HG03342 (cell line): Measurements from ENCODE around the gene DDAH1.

Experiments
- ATAC-seq: cut with Tn5 transposase; IDR thresholded peaks from one replicate; pipeline ENCODE4 v1.9.1; 2021; ENCODE audit warnings: mild to moderate bottlenecking, moderate library complexity; ENCODE audit not compliant: unreplicated experiment

DDAH1 gene

GRCh38 chr1:85397490-85398032, 67.4 kb downstream of the DDAH1 start:
- ATAC-seq, result no peak

DNA sequence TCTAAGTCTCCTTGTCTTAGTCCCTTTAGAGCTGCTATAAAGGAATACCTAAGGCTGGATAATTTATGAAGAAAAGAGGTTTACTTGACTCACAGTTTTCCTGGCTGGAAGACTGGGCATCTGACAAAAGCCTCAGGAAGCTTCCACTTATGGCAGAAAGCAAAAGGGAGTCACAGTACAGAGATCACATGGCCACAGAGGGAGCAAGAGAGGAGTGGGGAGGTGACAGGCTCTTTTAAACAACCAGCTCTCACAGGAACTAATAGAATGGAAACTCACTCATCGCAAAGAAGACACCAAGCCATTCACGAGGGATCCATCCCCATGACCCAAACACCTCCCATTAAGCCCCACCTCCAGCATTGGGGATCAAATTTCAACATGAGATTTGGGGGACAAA, 68.8 kb downstream of the DDAH1 start:
- ATAC-seq, result no peak

DNA sequence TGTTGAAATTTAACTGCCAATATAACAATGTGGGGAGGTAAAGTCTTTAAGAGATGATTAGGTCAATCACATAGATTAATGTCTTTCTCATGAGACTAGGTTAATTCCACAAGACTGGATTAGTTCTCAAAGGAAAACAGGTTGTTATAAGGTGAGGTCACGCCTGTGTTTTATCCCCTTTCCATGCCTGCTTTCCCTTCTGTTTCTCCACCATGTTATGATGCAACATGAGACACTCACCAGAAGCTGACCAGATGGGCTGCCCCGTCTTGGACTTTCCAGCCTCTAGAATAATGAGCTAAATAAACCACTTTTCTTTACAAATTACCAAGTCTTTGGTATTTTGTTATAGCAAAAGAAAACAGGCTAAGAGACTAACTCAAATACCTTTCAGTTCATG, 70.8 kb downstream of the DDAH1 start:
- ATAC-seq, result no peak

DNA sequence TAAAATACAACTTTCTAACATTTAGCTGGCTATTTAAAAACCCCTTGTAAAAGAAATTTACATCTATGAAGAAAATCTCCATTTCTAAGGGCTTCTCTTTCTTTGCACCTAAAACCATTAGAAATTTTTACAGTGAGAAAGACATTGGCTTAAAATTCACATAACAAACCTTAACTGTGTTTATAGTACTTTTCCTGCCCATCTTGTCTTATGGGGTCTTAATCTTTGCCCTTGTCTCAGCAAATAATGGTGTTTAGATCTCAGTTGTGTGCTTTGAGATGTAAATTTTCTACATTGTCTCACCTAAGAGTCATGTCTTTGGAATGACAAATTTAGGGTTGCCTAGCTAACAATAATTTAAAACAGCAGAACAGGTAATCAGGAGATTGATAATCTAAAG, 71.5 kb downstream of the DDAH1 start:
- ATAC-seq, result no peak

DNA sequence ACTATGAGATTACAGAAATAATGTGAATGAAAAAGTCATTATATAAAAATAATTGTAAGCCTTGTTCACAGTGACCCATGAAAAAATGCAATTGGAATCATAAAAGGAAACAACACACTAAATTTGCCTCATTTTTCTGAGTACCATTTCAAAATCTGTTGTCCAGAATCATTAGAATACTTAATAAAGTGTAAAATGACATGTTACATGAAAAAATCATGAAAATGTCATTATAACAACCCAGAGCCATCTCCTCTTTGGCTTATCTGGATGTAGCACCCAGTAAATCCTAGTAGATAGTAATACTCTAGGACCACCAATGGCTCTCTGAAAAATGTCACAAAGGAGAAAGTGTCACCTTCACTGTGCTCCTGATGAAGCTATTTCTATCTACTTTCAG, 76.5 kb downstream of the DDAH1 start:
- ATAC-seq, result no peak

- ATAC-seq, result no peak
These were observed 77.2 kb downstream of the DDAH1 start for GRCh38 chr1:85387781-85388180.

DNA sequence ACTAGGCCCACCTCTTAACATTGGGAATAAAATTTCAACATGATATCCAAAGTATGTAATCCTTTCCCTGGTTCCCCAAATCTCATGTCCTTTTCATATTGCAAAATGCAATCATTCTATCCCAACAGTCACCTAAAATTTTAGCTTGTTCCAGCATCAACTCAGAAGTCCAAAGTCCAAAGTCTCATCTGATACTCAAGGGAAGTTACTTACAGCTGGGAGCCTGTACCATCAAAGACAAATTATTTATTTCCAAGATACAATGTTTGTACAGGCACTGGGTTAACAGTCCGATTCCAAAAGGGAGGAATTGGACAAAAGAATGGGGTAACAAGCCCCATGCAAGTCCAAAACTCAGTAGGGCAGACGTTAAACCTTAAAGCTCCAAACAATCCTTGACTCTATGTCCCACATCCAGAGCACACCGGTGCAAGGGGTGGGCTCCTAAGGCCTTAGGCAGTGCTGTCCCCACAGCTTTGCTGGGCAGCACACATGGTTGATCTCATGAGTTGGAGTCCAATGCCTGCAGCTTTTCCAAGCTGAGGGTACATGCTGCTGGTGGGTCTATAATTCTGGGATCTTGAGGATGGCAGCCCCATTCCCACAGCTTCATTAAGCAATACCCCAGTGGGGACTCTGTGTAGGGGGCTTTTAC, 78.8 kb downstream of the DDAH1 start:
- ATAC-seq, result no peak

GRCh38 chr1:85379203-85380136, 85.5 kb downstream of the DDAH1 start:
- no peak for ATAC-seq

GRCh38 chr1:85378534-85378933, 86.4 kb downstream of the DDAH1 start:
- ATAC-seq, result no peak

- ATAC-seq, result no peak
These were observed 88.6 kb downstream of the DDAH1 start for GRCh38 chr1:85376356-85376755.

DNA sequence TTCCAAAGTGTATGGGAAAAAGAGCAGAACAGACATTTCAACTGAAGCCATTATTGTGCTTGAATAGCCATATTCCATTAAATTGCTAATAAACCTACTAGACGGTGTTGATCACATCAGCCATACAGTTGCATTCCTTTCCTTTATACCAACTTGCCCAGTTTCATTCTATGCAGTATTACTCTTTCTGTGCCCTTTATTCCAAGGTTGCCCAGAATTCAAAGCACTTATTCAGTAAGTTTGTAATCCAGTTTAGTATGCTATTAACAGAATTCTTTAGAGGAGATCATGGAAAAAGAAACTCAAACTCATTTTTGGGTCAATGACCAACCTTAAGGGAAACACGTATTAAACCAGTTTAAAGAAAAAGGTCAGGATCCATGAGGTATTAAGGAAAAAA, 89.5 kb downstream of the DDAH1 start:
- ATAC-seq, result no peak

GRCh38 chr1:85374160-85374559, 90.8 kb downstream of the DDAH1 start:
- no peak for ATAC-seq

DNA sequence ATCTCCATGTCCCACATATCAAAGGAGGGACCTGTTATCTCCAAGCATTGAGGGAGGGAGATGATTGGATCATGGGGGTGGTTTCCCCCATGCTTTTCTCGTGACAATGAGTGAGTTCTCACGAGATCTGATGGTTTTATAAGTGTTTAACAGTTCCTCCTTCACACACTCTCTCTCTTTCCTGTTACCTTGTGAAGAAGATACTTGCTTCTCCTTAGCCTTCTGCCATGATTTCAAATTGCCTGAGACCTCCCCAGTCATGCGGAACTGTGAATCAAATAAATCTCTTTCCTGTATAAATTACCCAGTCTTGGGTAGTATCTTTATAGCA, 91.6 kb downstream of the DDAH1 start:
- ATAC-seq, result no peak

- no peak for ATAC-seq
These were observed 92.1 kb downstream of the DDAH1 start for GRCh38 chr1:85372683-85373377.

DNA sequence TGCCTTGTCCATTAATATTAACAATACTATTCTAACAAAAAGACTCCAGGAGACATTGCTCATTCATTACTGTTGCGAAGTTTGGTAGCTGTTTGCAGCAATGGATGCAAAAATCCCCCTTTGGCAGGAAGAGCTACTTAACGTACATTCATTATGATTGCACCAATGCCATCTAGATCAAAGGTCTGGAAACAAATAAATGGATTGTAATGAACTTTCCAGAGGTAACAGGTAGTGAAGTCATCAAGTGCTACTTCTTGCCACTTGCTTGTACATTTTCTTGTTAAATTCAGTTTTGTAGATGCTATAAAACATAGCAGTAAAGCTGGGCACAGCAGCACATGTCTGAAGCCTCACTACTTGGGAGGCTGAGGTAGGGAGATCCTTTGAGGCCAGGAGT, 93.9 kb downstream of the DDAH1 start:
- ATAC-seq, result no peak

GRCh38 chr1:85368073-85368770, 96.7 kb downstream of the DDAH1 start:
- no peak for ATAC-seq

GRCh38 chr1:85366391-85367170, 98.4 kb downstream of the DDAH1 start:
- no peak for ATAC-seq

DNA sequence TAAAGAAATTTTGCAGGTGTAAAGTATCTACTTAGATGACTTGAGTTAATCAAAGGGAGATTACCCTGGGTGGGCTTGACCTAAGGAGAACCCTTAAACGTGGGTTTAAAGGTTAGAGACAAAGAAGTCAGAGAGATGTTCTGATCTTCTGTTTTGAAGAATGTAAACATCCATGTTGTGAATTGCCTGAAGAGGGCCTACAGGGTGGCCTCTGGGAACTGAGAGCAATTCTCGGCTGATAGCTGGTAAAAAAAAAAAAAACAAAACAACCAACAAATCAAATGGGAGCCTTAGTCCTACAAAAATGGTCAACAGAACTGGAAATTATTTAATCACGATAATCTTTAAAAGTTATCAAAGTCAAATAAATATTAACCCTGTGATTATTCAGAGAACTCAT, 99.1 kb downstream of the DDAH1 start:
- ATAC-seq, result no peak

- no peak for ATAC-seq
These were observed 101.4 kb downstream of the DDAH1 start for GRCh38 chr1:85363521-85363920.

DNA sequence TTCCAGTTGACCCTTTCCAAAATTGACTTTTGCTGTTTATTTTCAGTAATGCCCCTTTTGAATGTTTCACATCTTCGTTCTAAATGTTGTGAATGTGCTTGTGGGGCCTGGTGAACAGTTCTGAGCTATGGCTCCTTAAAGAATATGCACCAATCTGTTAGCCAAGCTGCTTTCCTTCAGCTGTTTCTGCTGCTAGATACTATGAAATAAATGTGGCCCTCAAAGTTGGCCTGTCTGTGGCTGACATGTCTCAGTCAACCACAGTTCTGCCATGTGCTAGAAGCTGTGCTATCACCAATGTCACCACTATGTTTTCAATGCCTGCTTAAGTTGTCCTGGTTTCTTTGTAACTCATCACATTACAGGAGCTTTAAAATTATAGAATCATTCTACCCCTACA, 101.9 kb downstream of the DDAH1 start:
- no peak for ATAC-seq
